Body of pancreas (tissue), 4 donors: Measurements from ENCODE around the gene COPZ1.

Experiments
- CTCF ChIP-seq, 7 experiments: fragments of 450-650 bp in 4 of 7; fragments of 200-600 bp in 3 of 7; sonication (generic) in 3 of 7; IDR thresholded peaks; one replicate each; pipeline ENCODE4 v1.5.1; 2016 to 2019; ENCODE audit warnings: antibody characterized with exemption in 7 of 7
- POLR2A ChIP-seq, 3 donors: fragments of 450-650 bp; IDR thresholded peaks; one replicate each; pipeline ENCODE4 v1.6.1; 2016; ENCODE audit warnings: antibody characterized with exemption in 3 of 3, mild to moderate bottlenecking in 2 of 3

- no peak for TF ChIP-seq CTCF (IDR thresholded peaks at IDR 0.05)
- TF ChIP-seq POLR2A (IDR thresholded peaks at IDR 0.05), result no peak
These were observed 47.1 kb upstream of the COPZ1 start for GRCh38 chr12:54277823-54278276.
